GM18907 (cell line): ENCODE data around the gene RAPGEF4.
"Not testable (repeated sequence)": the region's sequence is repeated elsewhere in the genome, so short reads cannot be mapped to it uniquely, and the experiment has no call there.

Experiments used
- ATAC-seq: cut with Tn5 transposase; IDR thresholded peaks from one replicate; pipeline ENCODE4 v1.9.1; 2021; ENCODE audit warnings: mild to moderate bottlenecking, moderate library complexity; ENCODE audit not compliant: unreplicated experiment

RAPGEF4 gene

GRCh38 chr2:173087214-173087581 is 351.6 kb downstream of the RAPGEF4 start:
- no peak for ATAC-seq

DNA sequence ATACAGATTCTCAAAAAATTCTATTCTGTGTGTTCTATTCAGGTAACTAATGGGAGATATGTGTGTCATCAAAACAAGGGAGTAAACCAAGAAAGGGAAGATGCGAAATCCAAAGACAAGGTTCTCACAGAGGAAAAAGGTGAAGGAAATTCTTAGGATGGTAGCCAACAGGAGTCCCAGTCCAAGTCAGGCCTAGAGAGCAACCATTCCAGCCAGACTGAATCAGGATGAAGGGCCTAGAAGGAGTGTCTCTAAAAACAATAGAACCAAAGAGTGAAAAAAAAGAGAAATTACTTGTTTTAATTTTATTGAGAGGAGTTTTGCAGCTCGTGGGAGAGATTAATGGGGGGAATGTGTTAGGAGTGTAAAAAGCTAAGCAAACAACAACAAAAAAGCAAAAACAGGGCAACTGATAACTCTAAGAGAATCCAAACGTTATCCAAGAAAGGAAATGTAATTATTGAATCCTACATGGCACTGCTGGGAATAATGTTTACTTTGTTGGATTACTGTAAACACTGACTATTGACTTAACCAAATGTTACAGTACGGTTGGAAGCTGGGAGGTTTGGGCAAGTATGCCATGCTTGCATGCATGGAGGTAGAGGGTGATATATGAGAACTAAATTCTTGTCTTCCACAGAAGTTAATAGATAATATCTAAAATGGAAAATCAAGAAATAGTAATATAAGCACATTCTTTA is 352.3 kb downstream of the RAPGEF4 start:
- no peak for ATAC-seq

DNA sequence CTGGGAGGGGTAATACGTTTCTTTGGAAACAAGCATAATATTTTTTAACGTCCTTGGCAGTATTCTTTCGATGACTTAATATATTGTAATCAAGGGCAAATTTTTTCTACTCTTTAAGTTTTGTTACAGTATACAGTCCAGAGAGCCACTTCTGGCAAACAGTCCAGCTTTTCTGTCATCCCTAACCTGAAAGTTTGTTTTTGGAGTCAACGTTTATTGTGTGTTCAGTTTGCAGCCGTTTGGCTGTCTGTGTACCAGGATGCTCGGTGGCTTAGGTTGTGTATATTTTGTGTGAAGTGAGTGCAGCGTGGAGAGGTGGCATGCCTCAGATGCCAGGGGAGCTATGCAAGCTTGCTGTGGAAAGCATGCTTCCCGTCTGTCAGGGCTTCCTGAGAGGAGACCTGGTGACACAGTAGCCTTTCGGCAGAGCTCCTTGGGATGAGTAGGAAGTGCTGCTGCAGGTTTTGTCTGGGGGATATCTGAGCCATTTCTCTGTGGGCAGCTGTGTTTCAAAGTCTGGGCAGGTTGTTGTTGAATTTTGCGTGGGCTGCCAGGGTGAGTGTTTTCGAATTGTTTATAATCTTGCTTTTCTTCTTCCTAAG is 354.7 kb downstream of the RAPGEF4 start:
- ATAC-seq: no peak

- no peak for ATAC-seq
Observed at GRCh38 chr2:173090973-173091660, 355.5 kb downstream of the RAPGEF4 start.

DNA sequence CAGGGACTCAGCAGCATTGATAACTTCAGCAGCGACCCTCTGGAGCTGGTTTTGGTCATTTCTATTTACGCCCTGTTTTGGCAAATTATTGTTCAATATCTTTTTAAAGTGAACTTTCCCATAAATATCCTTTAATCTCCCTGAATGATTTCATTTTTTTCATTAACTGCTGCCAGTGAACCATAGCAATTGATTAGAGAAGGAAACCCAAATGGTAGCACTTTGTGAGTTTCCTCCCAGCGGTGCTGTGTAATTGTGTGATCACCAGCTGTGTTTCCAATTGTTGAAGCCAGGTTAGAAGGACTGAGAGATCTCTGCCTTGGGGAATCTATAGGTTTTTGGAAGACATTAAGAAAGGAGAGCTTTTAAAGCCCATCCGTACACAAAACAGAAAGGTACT is 356.3 kb downstream of the RAPGEF4 start:
- ATAC-seq: no peak

DNA sequence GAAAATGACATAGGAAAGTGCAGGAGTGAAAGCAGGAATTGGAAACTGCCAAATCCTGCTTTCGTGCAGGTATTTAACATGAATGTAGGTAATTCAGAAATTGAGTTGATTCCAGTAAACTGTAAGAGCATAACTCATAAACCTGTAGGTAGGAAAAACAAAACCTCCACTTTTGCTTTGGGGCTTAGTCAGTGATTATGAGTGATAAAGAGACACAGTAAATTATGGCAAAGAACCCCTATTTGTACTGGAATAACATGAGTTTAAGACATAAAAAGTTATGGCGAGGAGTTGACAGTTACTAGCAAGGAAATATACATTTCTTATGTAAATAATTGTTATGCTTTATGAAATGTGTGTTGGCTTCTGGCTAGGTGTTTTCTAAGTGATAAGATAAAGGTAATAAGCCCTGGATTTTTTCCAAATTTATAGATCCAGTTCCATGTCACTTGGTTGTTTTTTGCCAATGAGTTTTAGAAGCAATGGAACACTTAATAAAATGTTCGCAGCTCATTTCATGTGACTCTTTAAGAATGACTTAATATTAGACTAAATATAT is 357.3 kb downstream of the RAPGEF4 start:
- ATAC-seq: no peak

DNA sequence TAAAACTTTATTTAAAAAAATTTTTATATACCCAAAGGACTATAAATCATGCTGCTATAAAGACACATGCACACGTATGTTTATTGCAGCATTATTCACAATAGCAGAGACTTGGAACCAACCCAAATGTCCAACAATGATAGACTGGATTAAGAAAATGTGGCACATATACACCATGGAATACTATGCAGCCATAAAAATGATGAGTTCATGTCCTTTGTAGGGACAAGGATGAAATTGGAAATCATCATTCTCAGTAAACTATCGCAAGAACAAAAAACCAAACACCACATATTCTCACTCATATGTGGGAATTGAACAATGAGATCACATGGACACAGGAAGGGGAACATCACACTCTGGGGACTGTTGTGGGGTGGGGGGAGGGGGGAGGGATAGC is 358.0 kb downstream of the RAPGEF4 start:
- ATAC-seq: not testable (repeated sequence)

- ATAC-seq: no peak
Observed at GRCh38 chr2:173094731-173095130, 359.1 kb downstream of the RAPGEF4 start.

DNA sequence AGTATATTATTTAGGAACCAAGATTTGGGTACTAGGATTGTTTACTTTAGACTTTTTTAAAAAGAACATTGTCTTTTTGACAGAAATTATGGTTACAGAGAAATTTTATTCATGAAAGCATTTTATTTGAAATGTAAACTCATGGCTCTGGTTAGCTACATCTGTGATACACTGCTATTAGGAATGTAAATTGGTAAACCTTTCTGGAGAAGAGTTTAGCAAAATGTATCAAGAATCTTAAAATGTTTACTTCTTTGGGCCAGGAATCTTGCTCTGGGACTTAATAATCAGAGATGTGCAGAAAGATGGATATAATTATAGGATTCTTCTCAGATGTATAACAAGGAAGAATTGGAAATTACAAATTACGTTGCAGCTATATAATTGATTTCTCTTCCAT is 359.7 kb downstream of the RAPGEF4 start:
- no peak for ATAC-seq

DNA sequence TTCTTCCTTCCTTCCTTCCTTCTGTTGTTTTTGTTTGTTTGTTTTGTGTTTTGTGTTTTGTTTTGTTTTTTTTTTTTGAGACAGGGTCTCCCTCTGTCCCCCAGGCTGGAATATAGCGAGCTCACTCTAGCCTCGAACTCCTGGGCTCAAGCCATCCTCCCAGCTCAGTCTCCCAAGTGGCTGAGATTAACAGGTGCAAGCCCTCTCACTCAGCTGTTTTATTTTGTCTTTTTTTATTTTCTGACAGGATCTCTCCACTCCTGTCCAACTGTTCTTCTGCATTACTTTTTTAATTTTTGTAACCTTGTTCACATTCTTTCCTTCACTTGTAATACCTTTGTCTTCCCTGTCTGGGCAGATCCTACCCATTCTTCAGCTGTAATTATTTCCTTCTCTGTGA is 363.6 kb downstream of the RAPGEF4 start:
- no peak for ATAC-seq

DNA sequence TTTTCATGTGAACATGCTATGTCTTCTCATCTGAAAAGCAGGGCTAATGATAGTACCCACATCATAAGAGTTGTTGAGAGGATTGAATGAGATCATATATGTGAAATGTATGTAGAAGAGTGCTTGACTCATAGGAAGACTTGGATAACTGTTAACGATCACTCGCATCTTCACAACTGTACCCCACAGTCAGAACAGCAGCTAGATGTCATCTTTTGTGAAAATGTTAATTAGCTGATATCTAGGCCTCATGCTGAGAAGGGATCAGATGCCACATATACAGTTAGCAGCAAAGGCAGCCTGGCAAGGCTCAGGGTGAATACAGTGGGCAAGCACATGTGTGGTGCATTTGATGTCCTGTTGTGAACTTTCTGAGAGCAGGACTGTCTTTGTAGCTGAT is 364.2 kb downstream of the RAPGEF4 start:
- no peak for ATAC-seq

DNA sequence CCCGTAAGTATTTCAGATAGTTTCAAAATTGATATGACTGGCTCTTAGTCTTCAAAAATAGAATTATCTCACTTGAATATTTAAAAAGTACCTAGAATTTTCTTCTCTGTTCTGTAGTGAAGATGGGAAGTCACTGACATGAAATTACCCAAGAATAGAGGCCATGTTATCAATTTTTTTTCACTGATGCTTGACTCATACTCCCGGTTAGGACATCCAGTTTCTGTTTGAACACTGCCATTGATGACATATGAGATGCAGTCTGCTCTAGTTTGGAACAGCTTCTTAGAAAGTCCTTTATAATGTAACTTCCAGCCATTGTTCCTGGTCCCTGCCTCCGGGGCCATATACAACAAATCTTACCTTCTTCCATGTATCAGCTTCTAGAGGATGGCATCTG is 366.0 kb downstream of the RAPGEF4 start:
- peak; percentile 68 for ATAC-seq
